Kidney (tissue), 14 donors: ENCODE measurements around the gene JPH3. TPM values are rescaled to one million over a fixed set of nuclear protein-coding genes. Genes with fewer than 3 reads are reported as not detected.

Source experiments
- DNase-seq, 5 donors: peaks; one replicate each; pipeline ENCODE4 v3.0.0-alpha.2; 2013 to 2020
- FAIRE-seq: peaks from 2 replicates; lab custom pipeline; 2012; peaks lifted over from hg19 to GRCh38; lab: Jason Lieb, UNC
- H3K27ac ChIP-seq, 2 donors: one replicate each; pipeline ENCODE4 v1.7.0; 2013; ENCODE audit warnings: low read depth in 2 of 2, low read length in 2 of 2, inconsistent platforms in 1 of 2
- H3K27me3 ChIP-seq: one replicate; pipeline ENCODE4 v1.7.1; 2013; ENCODE audit warnings: low read length, inconsistent platforms; ENCODE audit not compliant: control insufficient read depth, insufficient read depth
- H3K36me3 ChIP-seq, 3 donors: one replicate each; pipeline versions ENCODE4 v1.7.0 to v1.7.1; 2013; ENCODE audit warnings: low read length in 3 of 3, control low read depth in 1 of 3, inconsistent platforms in 1 of 3; ENCODE audit not compliant: insufficient read depth in 3 of 3, control insufficient read depth in 2 of 3
- H3K4me1 ChIP-seq, 3 donors: one replicate each; pipeline versions ENCODE4 v1.7.0 to v1.7.1; 2013; ENCODE audit warnings: low read length in 3 of 3, inconsistent platforms in 1 of 3, low read depth in 1 of 3; ENCODE audit not compliant: control insufficient read depth in 2 of 3, insufficient read depth in 2 of 3
- H3K4me3 ChIP-seq, 3 donors: one replicate each; pipeline versions ENCODE4 v1.7.0 to v1.8.1; 2013; ENCODE audit warnings: low read length in 3 of 3, control low read depth in 1 of 3, inconsistent platforms in 1 of 3
- H3K9ac ChIP-seq, 3 donors: one replicate each; pipeline versions ENCODE4 v1.7.0 to v1.7.1; 2013; ENCODE audit warnings: low read length in 3 of 3, control low read depth in 1 of 3, inconsistent platforms in 1 of 3
- H3K9me3 ChIP-seq, 3 donors: one replicate each; pipeline versions ENCODE4 v1.7.0 to v1.7.1; 2013; ENCODE audit warnings: low read length in 3 of 3, control low read depth in 1 of 3, inconsistent platforms in 1 of 3; ENCODE audit not compliant: control insufficient read depth in 2 of 3, insufficient read depth in 1 of 3
- CTCF ChIP-seq: IDR thresholded peaks from 3 replicates; pipeline ENCODE4 v1.5.1; 2012; ENCODE audit warnings: mild to moderate bottlenecking, moderate library complexity, borderline replicate concordance; ENCODE audit not compliant: insufficient read depth; ENCODE audit errors: extremely low read depth
- intact Hi-C: fragments of 100-400 bp; cut with DNase I; formaldehyde crosslinking; loops from one replicate; pipeline ENCODE4 v1.11.1; 2022
- polyA plus RNA-seq: library from polyadenylated mRNA; stranded (reverse); fragments of 350-450 nt; fragmentation: Illumina TruSeq; extraction: RNeasy Lipid Tissue Mini Kit (QIAGEN cat#74804); gene quantifications from one replicate; pipeline ENCODE4 v1.2.3, GENCODE V29; 2014; ENCODE audit warnings: low read depth, low replicate concordance; ENCODE audit not compliant: insufficient read depth
- total RNA-seq: library from RNA; stranded (reverse); fragmentation: NEBNext Ultra II Directional; extraction: Animal tissue kit (Norgen Biotek cat#: 25700); gene quantifications from one replicate; pipeline ENCODE4 v1.2.1, GENCODE V29; 2021
- donor health status: control.
- donor health status: control.
- donor health status: control.
- donor health status: control.
- donor health status: control.
- donor health status: DM: yes; HTN: yes; CAD: no.
- donor health status: Normal renal cell carcinoma (clear cell type).

Gene JPH3
- total and polyA plus RNA-seq, 2 donors from 2014 or later = 0.69 TPM; not detected in 1

GRCh38 chr16:87690911-87691685 is 88.8 kb downstream of the JPH3 start:
- FAIRE-seq = no peak
- no peak for TF ChIP-seq CTCF
- Histone ChIP-seq H3K9ac (no peak overlapping the region), H3K27ac (no peak overlapping the region), H3K4me3 (no peak overlapping the region), H3K27me3 (no peaks in the 10 kb centered on the region), H3K36me3 (no peaks in the 10 kb centered on the region), H3K4me1 (no peaks in the 10 kb centered on the region), H3K9me3 (no peaks in the 10 kb centered on the region)
- intact Hi-C loops = no loop called here
- no peak for DNase-seq

- Histone ChIP-seq H3K27ac (no peak overlapping the region), H3K4me1 (no peaks in the 10 kb centered on the region), H3K9ac (no peak overlapping the region), H3K27me3 (no peaks in the 10 kb centered on the region), H3K9me3 (no peaks in the 10 kb centered on the region), H3K36me3 (no peaks in the 10 kb centered on the region), H3K4me3 (no peak overlapping the region)
- no peak for TF ChIP-seq CTCF
- no peak for FAIRE-seq
- intact Hi-C loops = no loop called here
- DNase-seq = no peak
Observed at GRCh38 chr16:87691686-87692079, 89.4 kb downstream of the JPH3 start.

GRCh38 chr16:87692176-87692575 is 89.9 kb downstream of the JPH3 start:
- FAIRE-seq (no peak), DNase-seq (no peak)
- no peak overlapping the region for H3K9ac ChIP-seq
- intact Hi-C loops = no loop called here
- no peaks in the 10 kb centered on the region for H3K9me3 ChIP-seq
- H3K27ac ChIP-seq = no peak overlapping the region
- no peak for TF ChIP-seq CTCF
- no peak overlapping the region for H3K4me3 ChIP-seq
- no peaks in the 10 kb centered on the region for H3K4me1 ChIP-seq
- no peaks in the 10 kb centered on the region for H3K27me3 ChIP-seq
- no peaks in the 10 kb centered on the region for H3K36me3 ChIP-seq
